GM12874 (cell line): ENCODE measurements around the gene ALOX12B.

Experiments used
- TF ChIP-seq, protein P1 (sequence below): IDR thresholded peaks from 2 replicates; pipeline ENCODE4 v1.5.1; 2011; ENCODE audit warnings: low read depth, mild to moderate bottlenecking, control low read depth, low read length, moderate library complexity; ENCODE audit not compliant: insufficient read depth

ALOX12B gene

DNA sequence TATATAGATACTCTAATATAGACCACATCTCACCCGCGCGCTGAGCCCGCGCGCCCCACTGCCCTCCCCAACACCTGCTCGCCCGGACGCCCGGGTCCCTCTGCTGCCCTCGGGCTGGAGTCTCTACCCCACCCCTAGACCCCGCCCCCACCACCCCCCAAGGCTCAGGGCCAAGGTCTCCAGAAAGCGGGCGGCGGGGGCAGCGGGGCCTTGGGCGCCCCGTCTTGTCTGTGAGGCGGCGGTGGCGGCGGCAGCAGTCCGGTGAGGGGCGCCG is 33.8 kb upstream of the ALOX12B start:
- TF ChIP-seq, protein P1, sequence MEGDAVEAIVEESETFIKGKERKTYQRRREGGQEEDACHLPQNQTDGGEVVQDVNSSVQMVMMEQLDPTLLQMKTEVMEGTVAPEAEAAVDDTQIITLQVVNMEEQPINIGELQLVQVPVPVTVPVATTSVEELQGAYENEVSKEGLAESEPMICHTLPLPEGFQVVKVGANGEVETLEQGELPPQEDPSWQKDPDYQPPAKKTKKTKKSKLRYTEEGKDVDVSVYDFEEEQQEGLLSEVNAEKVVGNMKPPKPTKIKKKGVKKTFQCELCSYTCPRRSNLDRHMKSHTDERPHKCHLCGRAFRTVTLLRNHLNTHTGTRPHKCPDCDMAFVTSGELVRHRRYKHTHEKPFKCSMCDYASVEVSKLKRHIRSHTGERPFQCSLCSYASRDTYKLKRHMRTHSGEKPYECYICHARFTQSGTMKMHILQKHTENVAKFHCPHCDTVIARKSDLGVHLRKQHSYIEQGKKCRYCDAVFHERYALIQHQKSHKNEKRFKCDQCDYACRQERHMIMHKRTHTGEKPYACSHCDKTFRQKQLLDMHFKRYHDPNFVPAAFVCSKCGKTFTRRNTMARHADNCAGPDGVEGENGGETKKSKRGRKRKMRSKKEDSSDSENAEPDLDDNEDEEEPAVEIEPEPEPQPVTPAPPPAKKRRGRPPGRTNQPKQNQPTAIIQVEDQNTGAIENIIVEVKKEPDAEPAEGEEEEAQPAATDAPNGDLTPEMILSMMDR, result no peak

DNA sequence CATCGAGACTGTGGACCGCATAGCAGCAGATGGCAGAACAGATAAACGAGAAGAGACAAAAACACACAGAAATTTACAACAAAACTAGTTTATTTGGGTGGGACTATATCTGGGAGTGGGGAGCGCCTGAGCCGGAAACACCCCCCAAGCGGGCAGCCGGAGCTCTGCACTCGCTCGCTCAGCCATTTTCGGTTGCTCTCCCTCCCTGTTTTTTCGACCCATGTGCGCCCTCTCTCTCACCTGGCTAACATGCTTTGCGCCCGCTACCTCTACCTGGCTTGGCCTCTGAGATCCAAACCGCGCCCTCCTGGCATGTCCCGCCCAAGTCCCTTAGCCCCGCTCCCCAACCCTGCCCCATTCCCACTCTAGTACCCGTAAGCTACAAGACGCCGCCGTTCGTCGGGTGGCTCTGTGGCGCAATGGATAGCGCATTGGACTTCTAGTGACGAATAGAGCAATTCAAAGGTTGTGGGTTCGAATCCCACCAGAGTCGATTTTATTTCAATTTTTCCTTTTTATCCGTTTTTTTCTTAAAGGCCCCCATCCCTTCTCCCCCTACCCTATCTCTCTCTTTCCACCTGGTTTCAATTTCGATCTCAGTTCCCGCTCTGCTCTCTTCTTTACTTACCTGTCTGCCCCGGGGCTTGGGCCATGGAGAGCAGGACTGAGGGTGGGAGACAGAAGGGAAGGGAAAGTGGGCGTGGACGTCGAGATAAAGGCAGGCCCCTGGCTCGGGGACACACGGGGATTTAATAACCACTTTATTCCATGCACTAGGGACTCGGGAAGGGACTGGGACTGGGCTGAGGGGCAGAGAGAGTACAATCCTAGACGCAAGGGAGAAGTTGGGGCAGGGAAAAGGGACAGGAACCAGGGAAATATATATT is 33.2 kb upstream of the ALOX12B start:
- TF ChIP-seq, protein P1, result peak; percentile 60

DNA sequence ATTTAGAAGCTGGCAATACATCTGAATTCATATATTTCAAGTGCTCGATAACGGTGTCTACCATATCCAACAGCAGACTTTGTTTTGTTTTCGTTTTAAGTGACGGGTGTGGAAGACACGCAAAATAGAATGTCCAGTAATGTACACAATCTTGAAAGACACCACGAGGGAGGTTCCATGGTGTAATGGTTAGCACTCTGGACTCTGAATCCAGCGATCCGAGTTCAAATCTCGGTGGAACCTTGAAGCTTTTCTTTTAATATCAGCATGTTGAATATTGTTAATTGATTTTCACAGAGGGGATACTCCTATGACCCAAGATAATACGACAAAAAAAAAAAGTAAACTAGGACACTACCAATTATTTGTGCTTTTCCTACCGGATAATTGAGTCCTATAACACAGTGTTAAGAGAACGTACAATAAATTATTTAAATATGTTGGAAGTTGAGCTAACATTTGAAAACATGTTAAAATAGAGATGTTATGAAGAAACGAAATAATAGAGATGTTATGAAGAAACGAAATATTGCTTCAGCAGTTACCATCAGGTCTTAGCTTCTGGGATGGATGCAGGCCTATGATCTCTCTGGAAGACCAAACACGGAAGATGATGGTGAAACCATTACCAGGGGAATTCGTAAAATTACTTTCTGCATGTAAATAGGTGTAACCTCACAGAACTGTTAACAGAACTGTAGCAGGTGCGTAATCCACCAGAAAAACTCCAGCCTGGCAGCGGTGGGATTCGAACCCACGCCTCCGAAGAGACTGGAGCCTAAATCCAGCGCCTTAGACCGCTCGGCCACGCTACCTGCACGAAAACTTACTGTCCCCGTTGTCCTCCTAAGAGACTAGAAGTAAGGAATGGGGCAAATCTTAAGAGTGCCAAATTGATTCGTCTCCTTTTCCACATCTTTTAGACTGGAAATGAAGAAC is 32.3 kb upstream of the ALOX12B start:
- TF ChIP-seq, protein P1, result no peak

DNA sequence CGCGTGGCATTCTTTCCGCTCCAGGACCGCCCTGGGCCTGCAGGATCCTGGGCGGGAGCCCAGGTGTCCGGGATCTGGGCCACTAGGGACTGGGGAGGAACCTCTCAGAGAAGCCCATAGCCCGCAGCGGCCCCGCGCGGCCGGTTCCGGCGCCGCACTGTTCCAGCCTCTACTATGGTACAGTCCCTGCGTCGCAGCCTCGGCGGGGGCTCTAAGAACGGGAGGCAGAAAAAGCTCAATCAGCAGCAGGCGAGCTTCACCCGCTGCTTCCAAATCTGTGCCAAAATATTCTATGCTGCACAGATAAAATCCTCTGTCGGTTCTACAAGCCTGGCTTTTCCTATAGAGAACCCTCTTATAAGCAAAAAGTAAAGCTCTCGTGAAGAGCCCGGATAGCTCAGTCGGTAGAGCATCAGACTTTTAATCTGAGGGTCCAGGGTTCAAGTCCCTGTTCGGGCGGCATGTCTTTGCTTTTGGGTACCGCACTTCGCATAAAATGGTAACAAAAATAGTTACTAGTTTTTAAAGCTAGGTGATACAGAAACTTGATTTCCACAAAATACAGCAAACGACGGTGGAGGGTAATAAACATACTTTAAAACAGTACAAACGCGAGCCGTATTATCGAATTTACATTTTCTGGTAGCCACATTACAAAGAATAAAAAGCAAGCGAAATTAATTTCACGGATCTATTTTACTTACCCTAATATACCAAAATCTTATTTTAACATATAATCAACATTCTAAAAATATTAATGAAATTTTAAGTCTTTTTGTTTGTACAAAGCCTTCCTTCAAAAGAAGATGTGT is 31.5 kb upstream of the ALOX12B start:
- TF ChIP-seq, protein P1, result peak; percentile 88

DNA sequence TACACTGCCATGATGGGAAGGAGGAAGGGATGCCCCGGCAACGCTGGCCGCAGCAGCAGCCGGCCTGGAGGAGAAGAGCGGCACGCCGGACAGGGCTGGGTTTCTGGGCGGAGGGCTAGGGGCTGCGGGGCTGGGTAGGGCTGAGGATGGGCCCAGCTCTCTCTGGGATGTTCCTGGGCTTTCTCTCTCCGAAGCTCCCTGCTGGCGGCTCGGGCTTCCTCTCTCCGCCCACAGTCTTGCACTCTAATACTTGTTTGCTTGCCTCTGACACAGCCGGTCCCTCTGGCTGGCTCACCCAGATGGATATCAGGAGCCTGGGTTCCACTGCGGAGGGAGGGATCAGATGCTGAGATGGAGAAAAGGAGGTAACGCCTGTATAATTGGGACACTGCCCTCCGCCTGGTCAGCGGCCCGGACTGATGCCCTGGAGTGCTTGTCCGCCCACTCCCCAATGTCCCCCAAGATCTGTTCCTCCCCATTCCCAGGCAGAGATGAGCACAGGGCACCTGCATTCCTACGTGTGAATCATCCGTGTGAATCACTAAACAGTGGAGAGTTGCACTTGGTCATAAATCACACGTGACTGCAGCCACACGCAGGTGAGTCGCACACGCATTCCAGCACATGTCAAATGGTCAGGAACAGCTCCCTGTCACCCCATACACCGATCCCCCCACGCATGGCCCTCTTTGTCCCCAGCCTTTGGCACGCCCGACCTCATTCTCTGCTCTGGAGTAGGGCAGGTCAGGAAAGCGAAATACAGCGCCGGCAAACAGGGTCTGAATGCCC is 30.7 kb upstream of the ALOX12B start, which contains the start of gene ALOXE3:
ALOXE3 (minus strand) TSS at position 535 of the 789 bp plus-strand sequence; CDS start at position 11, 524 bp downstream.
- TF ChIP-seq, protein P1, result no peak

DNA sequence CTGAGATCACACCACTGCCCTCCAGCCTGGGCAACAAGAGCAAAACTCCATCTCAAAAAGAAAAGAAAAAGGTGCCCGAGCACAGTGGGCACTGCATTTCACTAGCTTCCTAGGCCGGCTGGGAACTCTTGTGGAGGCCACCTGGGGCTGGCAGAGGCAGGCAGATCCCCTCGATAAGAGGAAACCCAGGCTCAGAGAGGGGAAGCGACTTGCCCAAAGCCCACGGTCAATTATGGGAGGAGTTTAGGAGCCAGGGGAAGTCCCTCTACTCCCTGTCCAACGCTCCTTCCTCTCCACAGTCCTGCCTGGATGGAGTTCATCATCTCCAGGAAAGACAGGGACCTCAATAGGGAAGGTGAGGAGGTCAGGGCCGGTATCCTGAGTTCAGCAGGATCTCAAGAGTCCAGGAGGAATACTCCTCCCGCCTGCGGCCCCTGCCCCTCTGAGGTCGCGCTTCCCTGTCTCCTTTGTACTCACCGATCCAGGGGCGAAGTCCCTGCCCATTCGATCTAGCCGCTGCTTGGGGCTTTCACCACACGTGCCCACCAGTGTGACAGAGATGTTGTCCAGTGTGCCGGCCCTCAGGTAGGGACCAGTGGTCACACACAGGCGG is 30.0 kb upstream of the ALOX12B start:
- TF ChIP-seq, protein P1, result no peak
